Measurements from ENCODE around the gene NKD1. TPM values are rescaled to one million over a fixed set of nuclear protein-coding genes. Genes with fewer than 3 reads are reported as not detected.
A peak's percentile ranks its signal among the peaks of the same experiment; 100 is the strongest.

NKD1 gene
- total RNA-seq, 1 donor from 2014 or later, result 1.5 TPM

DNA sequence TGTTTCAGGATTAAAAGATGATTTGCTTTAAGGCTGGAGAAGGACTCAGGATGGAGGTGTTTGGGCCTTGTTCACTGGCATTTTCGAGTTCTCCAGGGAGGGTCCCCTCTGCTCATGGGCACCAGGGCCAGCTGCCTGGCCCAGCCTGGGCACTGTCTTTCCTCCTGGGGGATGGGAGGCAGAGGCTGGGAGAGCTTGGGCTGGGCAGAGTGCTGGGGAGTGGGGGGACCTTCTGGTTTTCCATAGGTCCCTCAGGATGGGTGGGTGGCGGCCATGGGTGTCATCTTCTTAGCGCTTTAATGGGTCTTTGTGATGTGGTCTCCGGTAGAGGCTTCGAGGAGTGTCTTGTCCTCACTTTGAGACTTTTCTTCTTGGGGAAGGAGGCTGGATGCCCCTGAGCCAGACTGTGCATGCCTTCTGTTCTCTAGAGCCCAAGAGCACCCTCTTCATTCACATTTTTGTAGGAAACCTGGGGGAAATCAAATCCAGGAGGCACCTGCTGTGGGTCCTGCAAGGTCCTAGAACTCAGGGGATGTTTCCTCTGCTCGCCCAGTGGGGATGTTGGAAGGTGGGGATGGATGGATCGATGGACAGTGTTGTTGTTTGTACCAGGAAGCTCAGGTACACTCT, 5.7 kb downstream of the NKD1 start:
- H3K27ac Mint-ChIP-seq, result peak overlapping the region; percentile 31
- H3K9me3 Mint-ChIP-seq, result peaks cover 4% of the 10 kb centered on the region
- H3K27me3 Mint-ChIP-seq, result peaks cover 10% of the 10 kb centered on the region
- DNase-seq, result no peak
- H3K4me1 Mint-ChIP-seq, result peaks cover 3% of the 10 kb centered on the region
- POLR2A ChIA-PET, result no interaction called here
- TF ChIP-seq, protein P1, sequence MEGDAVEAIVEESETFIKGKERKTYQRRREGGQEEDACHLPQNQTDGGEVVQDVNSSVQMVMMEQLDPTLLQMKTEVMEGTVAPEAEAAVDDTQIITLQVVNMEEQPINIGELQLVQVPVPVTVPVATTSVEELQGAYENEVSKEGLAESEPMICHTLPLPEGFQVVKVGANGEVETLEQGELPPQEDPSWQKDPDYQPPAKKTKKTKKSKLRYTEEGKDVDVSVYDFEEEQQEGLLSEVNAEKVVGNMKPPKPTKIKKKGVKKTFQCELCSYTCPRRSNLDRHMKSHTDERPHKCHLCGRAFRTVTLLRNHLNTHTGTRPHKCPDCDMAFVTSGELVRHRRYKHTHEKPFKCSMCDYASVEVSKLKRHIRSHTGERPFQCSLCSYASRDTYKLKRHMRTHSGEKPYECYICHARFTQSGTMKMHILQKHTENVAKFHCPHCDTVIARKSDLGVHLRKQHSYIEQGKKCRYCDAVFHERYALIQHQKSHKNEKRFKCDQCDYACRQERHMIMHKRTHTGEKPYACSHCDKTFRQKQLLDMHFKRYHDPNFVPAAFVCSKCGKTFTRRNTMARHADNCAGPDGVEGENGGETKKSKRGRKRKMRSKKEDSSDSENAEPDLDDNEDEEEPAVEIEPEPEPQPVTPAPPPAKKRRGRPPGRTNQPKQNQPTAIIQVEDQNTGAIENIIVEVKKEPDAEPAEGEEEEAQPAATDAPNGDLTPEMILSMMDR (IDR thresholded peaks at IDR 0.05), result no peak
- CTCF ChIA-PET, result no interaction called here
- H3K4me3 Mint-ChIP-seq, result no peak overlapping the region
- intact Hi-C loops (cut with micrococcal nuclease), result no loop called here
- ATAC-seq (ENCODE audit: low read depth), result no peak
- no peaks in the 10 kb centered on the region for H3K36me3 Mint-ChIP-seq (ENCODE audit: low read depth)

DNA sequence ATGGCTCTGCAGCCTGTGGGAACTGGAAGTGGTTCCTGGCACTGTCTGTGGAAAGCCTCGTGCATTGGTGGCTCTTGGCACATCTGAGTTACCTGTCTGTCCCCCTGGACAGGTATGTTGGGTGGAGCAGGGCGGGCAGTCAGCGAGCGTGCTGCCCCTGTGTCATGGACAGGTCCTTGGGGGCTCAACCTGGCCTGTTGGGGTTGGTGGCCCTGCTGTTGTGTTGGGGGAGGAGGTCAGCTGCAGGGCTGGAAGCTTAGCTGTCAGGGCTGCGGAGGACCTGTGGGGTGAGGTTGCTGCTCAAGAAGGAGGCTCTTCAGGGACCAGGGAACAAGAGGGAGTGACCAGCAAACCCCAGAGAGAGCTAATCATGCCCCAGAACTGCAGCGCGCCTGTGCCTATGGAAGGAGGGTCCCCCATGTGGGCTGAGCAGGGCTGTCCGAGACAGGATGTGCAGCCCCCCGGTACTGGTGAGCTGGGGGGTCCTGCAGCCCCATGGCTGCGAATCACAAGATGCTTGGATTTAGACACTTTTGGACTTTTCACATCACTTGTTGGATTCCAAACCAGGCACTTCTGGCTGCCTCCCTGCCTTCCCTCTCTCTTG, 7.2 kb downstream of the NKD1 start:
- Mint-ChIP-seq H3K27ac (no peak overlapping the region), H3K36me3 (ENCODE audit: low read depth) (no peaks in the 10 kb centered on the region), H3K27me3 (peaks cover 6% of the 10 kb centered on the region), H3K9me3 (peaks cover 4% of the 10 kb centered on the region), H3K4me3 (no peak overlapping the region), H3K4me1 (no peaks in the 10 kb centered on the region)
- no peak for ATAC-seq (ENCODE audit: low read depth)
- TF ChIP-seq, protein P1 (IDR thresholded peaks at IDR 0.05), result no peak
- CTCF ChIA-PET, result no interaction called here
- POLR2A ChIA-PET, result no interaction called here
- no peak for DNase-seq
- intact Hi-C loops (cut with micrococcal nuclease), result no loop called here

DNA sequence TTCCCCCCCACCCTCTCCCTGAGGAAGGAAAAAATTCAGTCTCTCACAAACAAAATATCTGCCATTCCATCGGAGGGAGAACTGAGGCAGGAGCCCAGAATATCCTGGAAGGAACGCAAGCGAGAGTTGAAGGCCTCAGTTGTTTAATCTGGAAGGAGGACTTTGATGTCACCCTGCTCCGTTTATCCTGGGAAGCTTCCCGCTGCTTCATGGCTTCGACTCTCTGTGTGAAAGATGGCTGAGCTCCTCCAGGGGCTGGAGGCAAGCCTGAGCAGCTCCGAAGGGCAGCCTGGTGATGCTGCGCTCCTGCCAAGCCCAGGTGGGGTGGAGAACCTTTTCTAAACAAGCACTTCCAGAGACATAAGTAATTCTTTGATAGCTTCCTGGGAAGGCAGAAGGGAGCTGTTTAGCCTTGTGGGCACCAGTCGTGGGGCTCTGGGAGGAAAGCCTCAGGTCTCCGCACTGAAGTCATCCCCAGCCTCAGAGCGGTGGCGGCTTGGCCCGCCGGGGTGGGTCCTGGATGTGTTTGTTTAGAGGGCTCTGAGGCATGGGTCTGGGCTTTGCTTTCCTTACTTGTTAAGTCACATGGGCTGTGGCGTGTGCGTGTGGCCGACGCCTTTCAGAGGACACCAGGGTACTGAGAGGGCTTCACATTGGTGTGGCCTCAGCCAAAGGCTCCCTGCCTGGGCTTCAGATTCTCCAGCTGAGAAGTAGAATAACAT, 7.9 kb downstream of the NKD1 start:
- ATAC-seq (ENCODE audit: low read depth) (no peak), DNase-seq (no peak)
- no peak overlapping the region for H3K4me3 Mint-ChIP-seq
- no peaks in the 10 kb centered on the region for H3K36me3 Mint-ChIP-seq (ENCODE audit: low read depth)
- no peaks in the 10 kb centered on the region for H3K4me1 Mint-ChIP-seq
- TF ChIP-seq, protein P1 (IDR thresholded peaks at IDR 0.05), result no peak
- POLR2A ChIA-PET, result no interaction called here
- intact Hi-C loops (cut with micrococcal nuclease), result no loop called here
- no peak overlapping the region for H3K27ac Mint-ChIP-seq
- CTCF ChIA-PET, result no interaction called here
- peaks cover 4% of the 10 kb centered on the region for H3K9me3 Mint-ChIP-seq
- H3K27me3 Mint-ChIP-seq, result peaks cover 6% of the 10 kb centered on the region

DNA sequence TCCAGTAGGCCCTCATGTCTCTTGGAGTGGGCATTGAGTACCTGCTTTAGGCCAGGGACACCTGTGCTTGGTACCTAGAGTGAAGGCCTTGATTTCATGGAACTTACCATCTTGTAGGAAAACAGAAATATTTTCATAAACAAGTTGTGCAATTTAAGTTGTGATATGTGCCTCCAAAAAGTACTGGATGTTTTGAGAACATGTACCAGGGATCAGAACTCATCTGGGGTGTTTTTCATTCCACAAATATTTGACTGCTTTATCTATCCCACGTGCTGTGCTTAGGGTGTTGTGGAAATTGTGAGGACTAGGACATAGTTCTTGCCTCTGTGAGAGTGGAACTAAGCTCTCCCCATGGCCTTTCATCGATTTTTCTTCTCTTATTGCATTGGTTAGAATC, 8.8 kb downstream of the NKD1 start:
- TF ChIP-seq, protein P1 (IDR thresholded peaks at IDR 0.05), result no peak
- Mint-ChIP-seq H3K4me3 (no peak overlapping the region), H3K36me3 (ENCODE audit: low read depth) (no peaks in the 10 kb centered on the region), H3K27ac (no peak overlapping the region), H3K9me3 (peaks cover 8% of the 10 kb centered on the region), H3K27me3 (peaks cover 6% of the 10 kb centered on the region), H3K4me1 (no peaks in the 10 kb centered on the region)
- no peak for ATAC-seq (ENCODE audit: low read depth)
- POLR2A ChIA-PET, result no interaction called here
- CTCF ChIA-PET, result no interaction called here
- no peak for DNase-seq
- intact Hi-C loops (cut with micrococcal nuclease), result no loop called here

DNA sequence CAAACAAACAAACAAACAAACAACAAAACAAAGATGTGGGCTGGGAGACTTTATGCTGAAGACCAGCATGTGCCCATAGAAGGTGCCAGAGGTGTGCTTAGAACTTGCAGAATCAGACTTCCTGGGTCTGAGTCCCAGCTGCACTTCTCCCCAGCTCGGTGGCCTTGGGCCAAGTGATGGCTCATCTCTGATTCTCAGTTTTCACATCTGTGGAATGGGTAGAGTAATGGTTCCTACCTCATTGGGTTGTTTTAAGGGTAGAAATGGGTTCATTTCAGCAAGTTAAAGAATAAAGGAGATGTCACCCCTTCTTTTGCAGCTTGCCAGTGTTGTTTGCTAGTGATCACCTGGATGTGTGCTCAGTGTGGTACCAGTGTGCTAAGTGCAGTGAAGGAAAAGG, 10.7 kb downstream of the NKD1 start:
- peaks cover 8% of the 10 kb centered on the region for H3K9me3 Mint-ChIP-seq
- CTCF ChIA-PET, result no interaction called here
- H3K4me1 Mint-ChIP-seq, result no peaks in the 10 kb centered on the region
- ATAC-seq (ENCODE audit: low read depth) (no peak), DNase-seq (no peak)
- H3K36me3 Mint-ChIP-seq (ENCODE audit: low read depth), result no peaks in the 10 kb centered on the region
- POLR2A ChIA-PET, result interaction anchor here (0.7 kb wide), 1 partner anchor 30 kb away, joined by 5 read pairs; no protein-coding TSS in a partner anchor
- H3K27ac Mint-ChIP-seq, result no peak overlapping the region
- TF ChIP-seq, protein P1 (IDR thresholded peaks at IDR 0.05), result no peak
- H3K4me3 Mint-ChIP-seq, result no peak overlapping the region
- H3K27me3 Mint-ChIP-seq, result peaks cover 7% of the 10 kb centered on the region
- intact Hi-C loops (cut with micrococcal nuclease), result no loop called here
